NCI-H187 (cell line): Measurements from ENCODE around the gene VSIG4.

Experiments used
- DNase-seq, 2 experiments: peaks; one replicate each; lab custom pipeline; 2025; lab: John Stamatoyannopoulos, UW

The VSIG4 gene

GRCh38 chrX:66024092-66024467, 15.8 kb downstream of the VSIG4 start:
- no peak for DNase-seq

GRCh38 chrX:66023385-66024091, 16.3 kb downstream of the VSIG4 start:
- no peak for DNase-seq

DNA sequence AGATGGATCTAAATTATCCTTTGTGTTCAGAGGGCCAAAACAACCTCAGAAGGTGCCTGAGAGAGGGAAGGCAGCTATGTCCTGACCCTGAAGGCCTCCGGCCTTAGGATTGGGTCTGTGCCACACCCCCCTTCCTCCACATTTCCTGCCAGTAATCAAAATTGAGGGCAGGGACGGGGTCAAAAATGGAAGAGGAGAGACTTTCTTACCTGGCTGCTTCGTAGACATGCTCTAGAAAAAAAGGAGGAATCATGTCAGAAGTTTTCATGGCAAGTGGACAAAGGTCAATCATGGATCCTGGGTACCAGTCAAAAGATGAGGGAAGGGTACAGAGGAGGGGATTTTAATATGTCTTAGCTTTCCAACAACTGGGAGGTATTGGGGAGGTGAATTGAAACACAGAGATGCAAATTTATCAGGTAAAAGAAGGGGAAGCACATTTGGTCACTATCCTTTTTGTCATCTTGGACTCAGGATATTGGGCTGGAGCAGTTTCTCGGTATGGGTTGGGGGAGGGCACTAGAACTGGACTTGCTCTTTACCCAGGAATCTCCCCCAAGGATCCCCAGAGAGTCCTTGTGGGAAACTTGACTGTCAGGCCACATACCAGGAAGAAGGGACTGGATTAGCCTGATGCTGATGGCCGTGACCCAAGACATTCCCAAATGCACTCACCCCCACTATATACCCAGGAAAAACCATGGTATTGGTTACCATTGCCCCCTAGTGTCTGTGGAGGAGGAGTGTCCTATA, 17.1 kb downstream of the VSIG4 start:
- no peak for DNase-seq

DNA sequence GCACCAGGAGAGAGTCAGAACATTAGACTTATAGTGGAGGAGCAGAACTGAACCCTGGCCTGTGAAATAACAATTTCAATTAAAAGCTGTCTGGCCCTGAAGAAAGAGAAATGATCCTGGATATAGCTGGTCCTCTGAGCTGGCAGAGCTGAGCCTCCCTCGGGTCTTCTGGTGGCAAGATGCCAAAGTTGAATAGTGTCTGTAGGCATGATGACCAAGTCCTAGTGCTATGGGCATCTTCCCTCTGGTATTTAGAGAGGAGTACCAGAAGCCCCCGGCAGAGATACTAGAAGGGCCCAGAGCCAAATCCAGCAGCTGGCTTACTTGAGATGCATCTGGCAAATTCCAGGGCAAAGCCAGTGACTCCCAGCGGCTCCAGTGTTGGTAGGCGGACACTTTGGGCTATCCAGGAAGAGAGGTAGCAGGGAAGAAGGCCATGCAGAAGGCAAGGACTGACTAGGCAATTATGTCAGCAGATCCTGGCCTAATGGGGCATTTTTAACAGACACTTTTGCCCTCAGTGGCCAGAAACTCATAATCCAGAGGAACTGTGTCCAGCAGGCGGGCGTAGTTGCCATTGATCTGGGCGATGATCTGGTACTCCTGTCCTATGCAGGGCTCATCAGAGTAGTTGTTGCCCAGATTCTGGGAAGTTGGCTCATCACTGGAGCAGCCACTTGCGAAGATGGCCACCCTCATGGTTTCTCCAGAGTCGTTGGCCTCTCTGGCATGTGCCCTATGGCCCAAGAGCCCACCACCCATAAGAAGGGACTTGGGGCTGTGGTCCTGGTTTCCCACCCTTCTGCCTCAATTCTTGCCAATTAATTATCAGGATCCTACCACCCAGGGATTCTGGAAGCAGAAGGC, 17.9 kb downstream of the VSIG4 start:
- DNase-seq: no peak

DNA sequence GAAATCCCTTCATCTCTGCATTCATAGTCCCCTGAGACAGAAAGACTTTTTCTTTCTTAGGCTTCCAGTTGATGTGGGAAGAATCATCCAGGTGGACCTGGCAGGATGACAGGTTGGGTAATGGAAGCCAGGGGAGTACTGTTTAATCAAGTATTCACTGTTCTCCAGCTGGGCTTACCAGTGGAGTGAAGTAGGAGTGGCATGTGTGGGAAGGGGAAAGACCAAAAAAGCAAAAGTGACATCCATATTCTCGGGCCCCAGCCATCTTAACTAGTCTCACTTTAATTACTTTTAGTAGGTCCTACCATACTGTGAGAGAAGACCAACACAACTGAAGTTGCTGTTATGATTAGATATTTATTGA, 18.5 kb downstream of the VSIG4 start:
- DNase-seq: no peak

DNA sequence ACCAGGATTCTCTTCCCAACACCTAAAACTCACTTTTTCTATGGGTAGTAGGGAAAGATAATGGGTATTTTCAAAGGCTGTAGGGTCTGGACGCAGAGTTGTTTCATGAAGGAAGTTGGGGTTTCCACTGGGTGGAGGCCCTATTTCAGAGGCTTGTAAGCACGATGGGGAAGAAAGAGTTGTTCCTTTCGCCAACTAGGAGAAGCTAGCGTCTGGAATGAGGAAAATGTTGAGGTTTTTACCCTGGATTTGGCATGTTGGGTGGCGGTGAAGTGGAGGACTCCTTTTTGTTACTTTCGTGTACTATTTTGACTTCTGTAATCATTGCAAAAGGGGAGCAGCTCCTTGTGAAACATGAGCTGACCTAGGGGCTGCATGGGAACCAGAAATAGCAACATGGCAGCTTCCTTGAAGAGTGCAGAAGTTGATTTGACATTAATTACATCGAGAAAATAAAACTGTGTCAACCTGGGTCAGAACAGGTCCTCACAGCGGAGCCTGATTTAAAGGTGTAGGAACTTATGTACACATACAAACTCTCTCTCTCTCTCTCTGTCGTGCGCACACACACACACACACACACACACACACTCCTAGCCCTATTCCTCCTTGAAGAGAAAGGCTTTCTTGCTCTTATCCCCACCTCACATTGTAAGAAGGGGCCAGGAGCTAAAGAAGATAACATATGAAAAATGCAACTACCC, 19.1 kb downstream of the VSIG4 start:
- no peak for DNase-seq

DNA sequence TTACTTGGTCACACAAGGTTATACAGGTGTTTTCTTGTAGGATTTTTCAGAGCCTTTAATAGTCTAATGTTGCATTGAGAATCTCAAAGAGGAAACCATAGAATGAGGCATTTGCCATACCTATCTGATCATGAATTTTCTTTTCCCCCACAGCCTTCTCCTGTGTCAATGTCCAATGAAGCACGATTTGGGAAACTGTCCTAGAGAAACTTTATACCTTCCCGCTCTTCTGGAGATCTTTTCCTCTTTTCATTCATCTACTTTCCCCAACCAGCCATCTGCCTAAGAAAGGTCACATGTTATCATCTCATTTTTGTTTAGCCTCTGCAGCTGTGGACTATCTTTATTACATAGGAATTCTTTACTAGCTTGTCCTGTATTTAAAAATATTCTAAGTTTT, 19.9 kb downstream of the VSIG4 start:
- DNase-seq: no peak

DNA sequence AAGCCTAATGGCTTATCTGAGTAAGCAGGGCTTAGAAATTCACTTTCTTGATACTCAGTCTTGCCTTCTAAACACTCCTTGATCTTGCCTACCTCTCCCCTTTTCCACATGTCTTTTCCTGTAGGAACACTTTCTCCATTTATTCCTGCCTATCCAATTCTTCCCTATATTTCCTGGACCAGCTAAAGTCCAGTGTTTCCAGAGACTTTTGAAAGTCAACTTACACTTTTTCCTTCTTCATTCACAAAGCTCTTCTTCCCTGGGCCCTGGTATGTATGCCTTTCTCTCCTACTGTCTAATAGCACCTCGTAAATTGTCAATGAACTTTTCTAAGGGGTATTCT, 20.6 kb downstream of the VSIG4 start:
- DNase-seq: no peak

GRCh38 chrX:66018585-66019309, 21.1 kb downstream of the VSIG4 start:
- no peak for DNase-seq

DNA sequence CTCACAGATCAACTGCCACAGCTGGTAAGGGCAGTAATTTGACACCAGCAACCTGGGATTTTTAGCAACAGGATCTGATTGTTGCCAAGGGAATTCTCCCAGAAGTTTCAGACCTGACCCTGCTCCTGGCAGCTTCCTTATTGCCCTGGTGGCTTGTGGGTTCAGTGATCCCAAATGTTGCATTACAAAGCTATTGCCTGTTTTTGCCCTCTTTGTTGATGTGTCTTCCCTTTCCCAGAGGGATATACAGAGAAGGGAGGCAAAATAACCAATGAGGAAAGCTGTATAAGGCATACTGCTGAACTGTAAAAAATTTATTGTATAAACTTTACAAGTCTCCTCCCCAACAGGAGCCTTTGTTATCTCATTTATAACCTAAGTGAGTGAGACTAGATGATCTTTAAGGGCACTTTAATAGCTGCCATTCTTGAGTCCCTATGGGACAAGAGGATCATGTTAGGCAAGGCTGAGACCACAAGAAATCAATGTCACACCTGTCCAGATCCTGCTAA, 22.2 kb downstream of the VSIG4 start:
- DNase-seq: no peak

DNA sequence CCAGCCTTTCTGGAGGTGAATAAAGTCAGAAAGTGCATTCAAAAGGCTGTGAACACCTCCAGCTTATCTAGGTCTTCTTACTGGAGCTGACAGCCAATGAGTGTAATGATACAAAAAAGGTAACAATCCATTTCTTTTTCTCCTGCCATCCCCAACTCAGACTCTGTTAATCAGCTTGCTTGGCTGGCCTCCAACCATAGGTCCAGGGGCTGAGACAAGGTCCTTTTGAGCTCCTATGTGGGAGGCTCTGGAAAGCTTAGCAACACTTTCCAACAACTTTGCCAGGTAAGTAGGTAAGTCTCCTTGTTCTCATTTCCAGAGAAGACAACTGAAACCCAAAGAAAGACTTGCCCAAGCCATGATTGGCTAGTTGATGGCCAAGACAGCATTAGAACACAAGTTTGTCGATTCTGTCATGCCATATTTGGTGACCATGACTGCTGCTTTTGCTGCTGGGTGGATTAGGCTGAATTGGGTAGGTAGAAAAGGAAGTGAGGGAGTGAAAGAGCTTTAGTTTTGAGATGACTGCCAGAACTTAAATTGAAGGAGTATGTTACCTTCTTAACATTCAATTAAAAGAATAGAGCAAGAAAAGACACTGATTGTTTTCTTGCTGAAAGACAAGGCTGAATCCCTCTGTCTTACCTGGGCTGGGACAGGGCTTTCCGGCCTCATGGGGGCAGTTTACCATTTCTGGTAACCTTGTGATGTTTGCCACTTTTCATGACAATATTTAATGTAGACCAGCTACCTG, 22.8 kb downstream of the VSIG4 start:
- DNase-seq: no peak

DNA sequence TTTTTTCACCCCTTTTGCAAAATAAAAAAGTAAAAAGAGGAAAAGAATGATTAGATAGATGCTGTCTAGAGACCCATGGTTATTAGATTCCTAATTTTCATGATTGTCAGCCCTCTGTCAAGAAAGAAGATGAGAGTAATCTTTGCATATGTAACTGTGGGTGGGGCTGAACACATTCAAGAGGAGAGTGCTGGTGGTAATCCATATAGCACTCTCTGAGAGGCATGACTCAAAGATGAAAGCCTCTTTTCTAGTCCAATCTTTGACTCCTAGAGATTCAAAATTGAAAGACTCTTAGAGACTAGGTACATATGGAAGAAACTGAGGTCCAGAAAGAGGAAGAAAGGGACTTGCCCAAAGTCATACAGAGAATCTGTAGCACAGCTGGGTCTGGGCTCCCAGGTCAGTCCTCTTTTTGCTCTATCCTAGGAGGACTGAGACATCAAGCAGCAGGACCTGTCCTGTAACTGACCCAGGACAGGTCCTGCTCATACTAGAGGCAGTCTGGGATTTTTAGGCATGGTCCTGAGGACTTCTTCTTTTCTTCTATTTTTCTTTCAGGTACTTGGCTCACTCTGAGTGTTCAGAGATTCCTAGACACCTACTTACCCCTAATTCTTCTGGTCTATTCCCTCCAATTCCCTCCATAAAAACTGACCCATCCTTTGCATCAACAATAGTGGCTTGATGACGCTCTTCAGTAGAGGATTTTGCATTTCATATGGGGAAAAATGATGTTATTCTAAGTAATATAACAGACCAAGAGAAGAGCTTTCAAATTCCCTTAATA, 23.8 kb downstream of the VSIG4 start:
- no peak for DNase-seq

- no peak for DNase-seq
Measured at GRCh38 chrX:66015152-66015831, 24.6 kb downstream of the VSIG4 start.

DNA sequence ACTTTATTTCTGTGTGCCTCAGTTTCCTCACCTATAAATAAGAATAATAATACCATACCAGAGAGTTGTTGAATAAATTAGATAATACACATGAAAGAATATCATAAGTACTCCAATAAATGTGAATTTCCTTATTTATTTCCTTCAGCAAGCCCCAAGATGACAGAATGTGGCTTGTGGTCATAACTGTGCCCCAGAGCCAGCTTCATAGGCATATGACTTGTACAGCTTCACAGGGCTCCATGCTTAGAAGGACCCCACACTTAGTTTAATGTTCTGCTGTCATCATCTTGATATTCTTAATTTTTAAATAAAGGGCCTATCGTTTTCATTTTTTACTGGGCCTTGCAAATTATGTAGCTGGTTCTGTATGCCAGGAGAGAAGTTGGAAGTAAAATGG, 25.3 kb downstream of the VSIG4 start:
- no peak for DNase-seq

DNA sequence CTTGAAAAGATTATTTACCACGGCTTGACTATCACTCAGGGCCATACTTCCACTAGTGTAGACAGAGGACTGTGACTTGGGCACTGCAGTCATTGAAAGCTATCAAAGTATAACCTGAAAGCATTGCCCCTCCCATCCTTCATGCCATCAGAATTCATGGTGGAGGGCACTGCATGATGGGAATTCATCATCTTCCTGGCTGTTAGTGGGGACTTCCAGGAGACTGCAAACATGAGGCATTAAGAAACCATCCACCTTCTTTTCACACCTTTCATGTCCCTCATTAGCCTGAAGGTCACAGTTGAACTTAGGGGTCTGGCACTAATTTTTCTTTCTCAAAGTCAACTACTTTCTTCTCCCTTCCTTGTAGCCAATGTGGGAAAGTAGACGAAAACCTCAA, 25.8 kb downstream of the VSIG4 start:
- no peak for DNase-seq

DNA sequence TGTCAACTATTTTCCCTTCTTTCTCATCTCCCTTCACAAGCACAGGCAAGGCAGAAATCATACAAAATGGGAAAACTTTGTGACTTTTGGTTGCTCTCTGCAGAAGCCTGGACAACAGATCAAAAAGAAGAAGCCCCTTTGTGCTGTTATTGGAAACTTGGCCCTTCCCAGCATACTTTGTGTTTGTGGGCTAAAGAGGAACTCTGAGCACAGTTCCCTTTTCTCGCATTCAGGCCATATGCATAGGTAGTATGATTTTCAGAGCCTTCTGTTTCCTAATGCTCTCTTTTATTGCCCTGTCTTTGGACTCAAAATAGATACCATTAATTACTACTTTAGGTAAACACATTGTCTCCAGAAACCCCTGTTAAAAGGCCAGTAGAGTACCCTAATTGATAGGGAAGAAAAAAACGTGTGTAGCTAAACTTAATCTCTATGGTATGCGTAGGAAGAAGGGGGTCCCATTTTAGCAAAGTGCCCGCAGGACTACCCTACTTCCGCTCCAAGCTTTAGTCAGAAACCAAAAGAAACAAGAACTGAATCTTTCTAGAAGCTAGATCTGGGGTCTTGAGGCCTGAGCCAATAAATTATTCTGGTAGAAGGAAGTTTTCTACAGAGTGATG, 26.6 kb downstream of the VSIG4 start:
- DNase-seq: no peak

- DNase-seq: no peak
Measured at GRCh38 chrX:66012094-66012534, 27.8 kb downstream of the VSIG4 start.

GRCh38 chrX:66009231-66009845, 30.5 kb downstream of the VSIG4 start:
- no peak for DNase-seq
